Immature natural killer cell (primary cell): Measurements from ENCODE around the gene TRH. TPM values are rescaled to one million over a fixed set of nuclear protein-coding genes. Genes with fewer than 3 reads are reported as not detected.

Experiments
- DNase-seq, 3 donors: peaks; one replicate each; pipeline ENCODE4 v3.0.0; 2022; ENCODE audit warnings: mixed read lengths in 1 of 3
- H3K27ac Mint-ChIP-seq, 6 donors: one replicate each; pipeline ENCODE4 v1.8.0; 2020; ENCODE audit warnings: mixed read lengths in 6 of 6, mild to moderate bottlenecking in 5 of 6, inconsistent platforms in 4 of 6, moderate library complexity in 3 of 6
- H3K27me3 Mint-ChIP-seq, 3 donors: one replicate each; pipeline ENCODE4 v1.8.0; 2020 to 2021; ENCODE audit warnings: low read depth in 3 of 3, mild to moderate bottlenecking in 3 of 3, mixed read lengths in 3 of 3, moderate library complexity in 3 of 3, inconsistent platforms in 1 of 3
- H3K36me3 Mint-ChIP-seq, 3 donors: one replicate each; pipeline ENCODE4 v1.8.0; 2020; ENCODE audit warnings: mixed read lengths in 3 of 3, inconsistent platforms in 2 of 3, mild to moderate bottlenecking in 2 of 3
- H3K4me1 Mint-ChIP-seq, 2 donors: one replicate each; pipeline ENCODE4 v1.8.0; 2020; ENCODE audit warnings: inconsistent platforms in 2 of 2, mild to moderate bottlenecking in 2 of 2, mixed read lengths in 2 of 2, moderate library complexity in 1 of 2
- H3K4me3 Mint-ChIP-seq, 5 donors: one replicate each; pipeline ENCODE4 v1.8.0; 2020; ENCODE audit warnings: mild to moderate bottlenecking in 5 of 5, mixed read lengths in 5 of 5, inconsistent platforms in 3 of 5, moderate library complexity in 3 of 5
- H3K9me3 Mint-ChIP-seq, 6 donors: one replicate each; pipeline ENCODE4 v1.8.0; 2020; ENCODE audit warnings: mild to moderate bottlenecking in 6 of 6, mixed read lengths in 6 of 6, inconsistent platforms in 4 of 6, moderate library complexity in 3 of 6
- polyA plus RNA-seq, 3 donors: library from polyadenylated mRNA; unstranded; fragments of 300-500 nt; fragmentation: Illumina TruSeq; gene quantifications; one replicate each; pipeline ENCODE4 v1.2.3, GENCODE V29; 2021

Gene TRH
- not detected for polyA plus RNA-seq

DNA sequence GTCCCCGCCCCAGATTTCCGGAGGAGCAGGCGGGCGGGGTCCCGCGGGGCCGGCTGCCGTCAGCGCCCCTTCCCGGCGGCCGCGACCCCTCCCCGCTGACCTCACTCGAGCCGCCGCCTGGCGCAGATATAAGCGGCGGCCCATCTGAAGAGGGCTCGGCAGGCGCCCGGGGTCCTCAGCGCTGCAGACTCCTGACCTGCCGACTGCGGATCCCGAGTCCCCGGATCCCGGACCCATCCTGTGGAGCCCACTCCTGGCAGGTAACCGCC lies at the start of gene TRH:
Gene TRH, plus strand, starts transcription at position 157 of the 269 bp plus-strand sequence. CDS start 1,097 bp downstream, outside the sequence.
- H3K27me3 Mint-ChIP-seq, result peaks cover 6 to 23% (median 16%) of the 10 kb centered on the region in 3 donors

GRCh38 chr3:129927072-129927471 lies 47.4 kb upstream of the TRH start:
- Mint-ChIP-seq H3K27me3 (peaks cover 5 to 12% (median 6%) of the 10 kb centered on the region in 3 donors), H3K27ac (no peak overlapping the region), H3K9me3 (peaks cover 8 to 20% (median 11%) of the 10 kb centered on the region in 6 donors), H3K4me3 (no peak overlapping the region), H3K36me3 (peaks cover 0 to 9% (median 0%) of the 10 kb centered on the region in 3 donors), H3K4me1 (no peaks in the 10 kb centered on the region)
- no peak for DNase-seq

More for the DNA sequence above, at the start of gene TRH:
- Mint-ChIP-seq H3K36me3 (no peaks in the 10 kb centered on the region), H3K4me3 (peak within 1 kb of the TSS; percentile 67 to 81 (median 75)), H3K27ac (no peak within 1 kb of the TSS), H3K4me1 (peaks cover 10 to 12% of the 10 kb centered on the region in 2 donors), H3K9me3 (no peaks in the 10 kb centered on the region)
- no peak for DNase-seq

DNA sequence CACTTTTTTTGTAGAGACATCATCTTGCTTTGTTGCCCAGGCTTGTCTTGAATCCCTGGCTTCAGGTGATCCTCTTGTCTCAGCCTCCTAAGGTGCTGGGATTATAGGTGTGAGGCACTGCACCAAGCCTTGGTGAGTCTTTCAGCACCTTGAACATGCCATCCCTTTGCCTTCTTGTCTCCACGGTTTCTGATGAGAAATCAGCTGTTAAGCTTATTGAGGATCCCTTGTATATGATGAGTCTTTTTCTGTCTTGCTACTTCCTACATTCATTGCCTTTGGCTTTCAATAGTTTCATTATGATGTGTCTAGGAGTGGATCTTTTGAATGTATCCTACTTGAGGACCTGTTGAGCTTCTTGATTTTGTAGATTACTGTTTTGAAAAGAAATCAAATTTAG lies 45.1 kb upstream of the TRH start:
- DNase-seq, result no peak
- Mint-ChIP-seq H3K4me1 (peaks cover 0 to 2% of the 10 kb centered on the region in 2 donors), H3K4me3 (no peak overlapping the region), H3K36me3 (peaks cover 0 to 9% (median 0%) of the 10 kb centered on the region in 3 donors), H3K27me3 (peaks cover 3 to 13% (median 5%) of the 10 kb centered on the region in 3 donors), H3K27ac (no peak overlapping the region), H3K9me3 (peaks cover 8 to 20% (median 10%) of the 10 kb centered on the region in 6 donors)

DNA sequence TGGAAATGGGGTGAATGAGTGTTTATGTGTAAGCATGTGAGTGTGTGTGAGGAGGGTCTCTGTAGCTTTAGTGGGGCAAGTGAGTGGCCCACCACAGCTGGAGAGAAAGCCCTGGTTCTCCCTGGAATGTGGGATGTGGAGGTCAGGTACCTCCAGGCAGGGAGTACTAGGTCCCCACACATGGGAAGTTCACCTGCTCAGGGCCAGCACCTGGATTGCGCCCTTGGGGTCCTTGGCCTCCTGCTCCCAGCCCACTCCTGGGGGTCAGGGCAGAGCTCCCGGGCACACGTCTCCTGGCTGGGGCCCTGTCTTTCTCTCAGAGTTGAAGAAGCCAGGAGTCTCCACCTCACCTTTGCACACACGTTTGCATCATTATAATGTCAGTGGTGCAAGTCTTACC lies 41.0 kb upstream of the TRH start:
- H3K27ac Mint-ChIP-seq, result no peak overlapping the region
- no peak overlapping the region for H3K4me3 Mint-ChIP-seq
- H3K4me1 Mint-ChIP-seq, result peaks cover 7 to 14% of the 10 kb centered on the region in 2 donors
- H3K9me3 Mint-ChIP-seq, result peaks cover 3 to 17% (median 9%) of the 10 kb centered on the region in 6 donors
- peaks cover 0 to 9% (median 0%) of the 10 kb centered on the region in 3 donors for H3K36me3 Mint-ChIP-seq
- no peak for DNase-seq
- H3K27me3 Mint-ChIP-seq, result peaks cover 4 to 5% (median 5%) of the 10 kb centered on the region in 3 donors

GRCh38 chr3:129934234-129935123 lies 40.0 kb upstream of the TRH start:
- H3K9me3 Mint-ChIP-seq, result peaks cover 1 to 13% (median 6%) of the 10 kb centered on the region in 6 donors

GRCh38 chr3:129936757-129937156 lies 37.8 kb upstream of the TRH start:
- Mint-ChIP-seq H3K27ac (peak overlapping the region; percentile 34 to 84 (median 66)), H3K36me3 (no peaks in the 10 kb centered on the region), H3K4me1 (peaks cover 7 to 14% of the 10 kb centered on the region in 2 donors), H3K4me3 (peak overlapping the region; percentile 69 to 89 (median 75)), H3K27me3 (peaks cover 0 to 7% (median 5%) of the 10 kb centered on the region in 3 donors), H3K9me3 (no peaks in the 10 kb centered on the region)
- peak; percentile 36 to 51 (median 44) for DNase-seq

More at GRCh38 chr3:129934234-129935123, 40.0 kb upstream of the TRH start:
- Mint-ChIP-seq H3K4me3 (peak overlapping the region in 3 of 5 donors; percentile 8 to 36 (median 33)), H3K36me3 (peaks cover 0 to 6% (median 0%) of the 10 kb centered on the region in 3 donors), H3K27me3 (peaks cover 5% of the 10 kb centered on the region in 3 donors), H3K4me1 (peaks cover 7 to 14% of the 10 kb centered on the region in 2 donors), H3K27ac (no peak overlapping the region)
- peak; percentile 20 to 39 (median 28) for DNase-seq

GRCh38 chr3:129937717-129938116 lies 36.8 kb upstream of the TRH start:
- Mint-ChIP-seq H3K4me3 (peak overlapping the region in 1 of 5 donors; percentile 17), H3K27me3 (peaks cover 0 to 7% (median 6%) of the 10 kb centered on the region in 3 donors), H3K4me1 (peaks cover 7 to 14% of the 10 kb centered on the region in 2 donors), H3K27ac (no peak overlapping the region), H3K36me3 (no peaks in the 10 kb centered on the region), H3K9me3 (no peaks in the 10 kb centered on the region)
- DNase-seq, result no peak

DNA sequence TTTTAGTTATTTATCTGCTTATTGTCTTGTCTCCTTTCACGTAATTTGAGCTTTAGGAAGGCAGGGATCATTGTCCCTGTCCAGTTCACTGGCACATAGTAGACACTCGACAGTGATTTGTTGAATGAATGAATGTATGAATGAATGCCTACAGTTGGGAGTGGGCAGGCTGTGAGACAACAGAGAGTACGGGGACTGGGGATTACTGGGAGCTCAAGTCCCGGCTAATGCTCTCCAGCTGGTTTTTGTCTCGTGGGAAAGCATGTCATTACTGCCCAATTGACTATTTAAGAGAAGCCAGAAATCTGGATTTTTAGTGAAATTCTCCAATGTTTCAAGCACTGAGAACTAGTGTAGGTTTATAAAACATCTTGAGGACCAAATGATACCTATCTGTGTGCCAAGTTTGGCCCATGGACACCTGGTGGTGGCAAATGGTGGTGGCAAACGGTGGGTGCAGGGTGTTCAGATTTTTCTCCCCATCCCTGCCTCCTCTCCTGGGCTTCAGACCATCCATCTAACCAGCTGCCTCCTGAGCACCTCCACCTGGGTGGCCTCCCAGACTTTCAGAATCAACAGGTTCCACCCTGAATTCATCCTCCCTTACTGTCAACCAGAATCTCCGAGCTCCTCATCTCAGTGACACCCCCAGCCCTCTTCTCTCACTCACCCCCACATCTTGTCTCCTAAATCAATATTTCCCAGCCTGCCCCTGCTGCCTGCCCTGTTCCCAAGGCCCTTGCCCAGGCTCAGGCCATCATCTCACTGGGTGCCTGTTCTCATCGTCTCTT lies 36.2 kb upstream of the TRH start:
- Mint-ChIP-seq H3K9me3 (no peaks in the 10 kb centered on the region), H3K4me3 (peak overlapping the region in 1 of 5 donors; percentile 17), H3K27me3 (peaks cover 0 to 7% (median 6%) of the 10 kb centered on the region in 3 donors), H3K27ac (peak overlapping the region in 1 of 6 donors; percentile 37), H3K4me1 (peaks cover 7 to 14% of the 10 kb centered on the region in 2 donors), H3K36me3 (no peaks in the 10 kb centered on the region)
- DNase-seq, result no peak

- Mint-ChIP-seq H3K9me3 (no peaks in the 10 kb centered on the region), H3K27me3 (peaks cover 0 to 7% (median 6%) of the 10 kb centered on the region in 3 donors), H3K27ac (no peak overlapping the region), H3K36me3 (no peaks in the 10 kb centered on the region), H3K4me3 (no peak overlapping the region), H3K4me1 (peaks cover 7 to 10% of the 10 kb centered on the region in 2 donors)
- DNase-seq, result no peak
Observed at GRCh38 chr3:129940086-129940485, 34.4 kb upstream of the TRH start.

- Mint-ChIP-seq H3K27ac (no peak overlapping the region), H3K4me1 (peaks cover 0 to 3% of the 10 kb centered on the region in 2 donors)
- DNase-seq, result peak in 2 of 3 donors; percentile 17 to 35
Observed at GRCh38 chr3:129942296-129942695, 32.2 kb upstream of the TRH start.

DNA sequence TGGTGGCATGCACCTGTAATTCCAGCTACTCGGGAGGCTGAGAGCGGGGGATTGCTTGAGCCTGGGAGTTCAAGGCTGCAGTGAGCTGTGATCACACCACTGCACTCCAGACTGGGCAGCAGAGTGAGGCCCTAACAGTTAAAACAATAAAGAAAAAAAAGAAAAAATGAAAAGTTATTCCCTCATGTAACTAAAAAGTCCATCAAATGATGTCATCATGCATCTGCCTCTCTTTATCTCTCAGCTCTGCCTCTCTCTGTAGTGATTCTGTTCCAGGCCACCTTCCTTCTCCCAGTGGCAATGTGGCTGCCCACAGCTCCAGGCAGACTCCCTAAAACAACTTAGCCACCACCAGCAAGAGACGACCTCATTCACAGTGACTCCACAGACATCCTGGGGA lies 31.5 kb upstream of the TRH start:
- Mint-ChIP-seq H3K4me3 (no peak overlapping the region), H3K4me1 (peaks cover 0 to under 1% of the 10 kb centered on the region in 2 donors), H3K27me3 (peaks cover 0 to 7% (median 3%) of the 10 kb centered on the region in 3 donors), H3K9me3 (no peaks in the 10 kb centered on the region), H3K27ac (no peak overlapping the region), H3K36me3 (no peaks in the 10 kb centered on the region)
- DNase-seq, result no peak

More at GRCh38 chr3:129942296-129942695, 32.2 kb upstream of the TRH start:
- H3K36me3 Mint-ChIP-seq, result no peaks in the 10 kb centered on the region
- no peaks in the 10 kb centered on the region for H3K9me3 Mint-ChIP-seq
- peaks cover 0 to 7% (median 4%) of the 10 kb centered on the region in 3 donors for H3K27me3 Mint-ChIP-seq
- H3K4me3 Mint-ChIP-seq, result no peak overlapping the region

DNA sequence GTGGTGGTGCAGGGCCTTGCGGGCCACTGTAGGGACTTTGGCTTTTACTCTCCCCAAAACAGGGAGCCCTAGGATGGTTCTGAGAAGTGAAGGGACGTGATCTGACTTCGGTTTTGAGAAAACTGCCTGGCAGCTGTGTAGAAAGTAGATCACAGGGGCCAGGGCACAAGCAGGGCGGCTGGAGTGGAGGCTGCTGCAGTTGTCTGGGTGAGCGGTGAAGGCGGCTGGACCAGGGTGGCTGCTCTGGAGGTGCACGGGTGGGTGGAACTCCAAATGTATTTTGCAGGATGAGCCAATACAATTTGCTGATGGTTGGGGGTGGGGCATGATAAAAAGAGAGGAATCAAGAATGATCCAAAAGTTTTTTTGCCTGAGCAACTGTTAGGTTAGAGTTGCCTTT lies 29.8 kb upstream of the TRH start:
- H3K9me3 Mint-ChIP-seq, result no peaks in the 10 kb centered on the region
- H3K4me1 Mint-ChIP-seq, result no peaks in the 10 kb centered on the region
- no peaks in the 10 kb centered on the region for H3K36me3 Mint-ChIP-seq
- DNase-seq, result no peak
- H3K27ac Mint-ChIP-seq, result no peak overlapping the region
- H3K4me3 Mint-ChIP-seq, result no peak overlapping the region
- peaks cover 0 to 8% (median 1%) of the 10 kb centered on the region in 3 donors for H3K27me3 Mint-ChIP-seq

DNA sequence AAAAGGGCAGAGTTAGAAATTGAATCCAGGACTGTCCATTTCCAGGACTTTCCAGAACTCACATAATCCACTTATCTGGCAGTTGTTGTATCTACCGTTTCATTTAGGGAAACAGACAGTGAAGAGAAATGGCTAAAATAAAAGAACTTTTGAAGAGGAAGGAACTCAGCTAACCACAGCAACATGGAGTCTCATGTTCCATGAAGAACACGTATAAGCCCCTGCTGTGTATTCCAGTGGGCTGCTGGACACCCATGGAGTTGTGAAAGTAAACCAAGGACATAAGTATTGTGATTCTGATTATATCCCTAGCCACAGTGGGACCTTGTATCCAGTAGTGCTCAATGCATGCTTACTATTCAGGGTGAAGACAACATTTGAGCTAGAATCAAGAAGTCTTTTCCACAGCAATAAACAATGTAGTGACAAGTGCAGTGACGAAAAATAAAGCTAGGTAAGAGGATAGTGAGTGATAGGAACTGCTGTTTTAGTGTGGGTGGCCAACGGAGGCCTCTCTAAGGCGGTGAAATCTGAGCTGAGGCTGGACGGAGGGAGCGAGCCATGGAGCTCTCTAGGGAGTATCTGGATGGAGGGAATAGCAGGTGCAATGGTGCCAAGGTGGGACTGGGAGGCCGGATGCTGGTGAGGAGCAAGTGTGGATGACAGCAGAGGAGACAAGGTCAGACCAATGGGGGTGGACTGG lies 26.8 kb upstream of the TRH start:
- Mint-ChIP-seq H3K4me3 (no peak overlapping the region), H3K27ac (no peak overlapping the region), H3K27me3 (peaks cover 0 to 7% (median 2%) of the 10 kb centered on the region in 3 donors), H3K4me1 (no peaks in the 10 kb centered on the region), H3K36me3 (no peaks in the 10 kb centered on the region), H3K9me3 (no peaks in the 10 kb centered on the region)
- DNase-seq, result no peak
